HG03575 (cell line): ENCODE results near the gene FBN1.

Source experiments
- ATAC-seq: cut with Tn5 transposase; IDR thresholded peaks from one replicate; pipeline ENCODE4 v1.9.1; 2021; ENCODE audit not compliant: unreplicated experiment, insufficient number of reproducible peaks, low FRiP score; ENCODE audit errors: extremely low read depth

Gene FBN1

GRCh38 chr15:48538941-48539340 is 106.6 kb downstream of the FBN1 start:
- no peak for ATAC-seq

- no peak for ATAC-seq
Observed at GRCh38 chr15:48537271-48538113, 108.0 kb downstream of the FBN1 start.

GRCh38 chr15:48536681-48537091 is 108.8 kb downstream of the FBN1 start:
- no peak for ATAC-seq

GRCh38 chr15:48533982-48534381 is 111.5 kb downstream of the FBN1 start:
- ATAC-seq: no peak

GRCh38 chr15:48532946-48533345 is 112.6 kb downstream of the FBN1 start:
- no peak for ATAC-seq

GRCh38 chr15:48530528-48530927 is 115.0 kb downstream of the FBN1 start:
- no peak for ATAC-seq

GRCh38 chr15:48528921-48529320 is 116.6 kb downstream of the FBN1 start:
- no peak for ATAC-seq

GRCh38 chr15:48527517-48527916 is 118.0 kb downstream of the FBN1 start:
- no peak for ATAC-seq

- ATAC-seq: no peak
Observed at GRCh38 chr15:48522911-48523310, 122.6 kb downstream of the FBN1 start.

GRCh38 chr15:48522123-48522522 is 123.4 kb downstream of the FBN1 start:
- no peak for ATAC-seq

GRCh38 chr15:48520376-48521155 is 124.9 kb downstream of the FBN1 start:
- no peak for ATAC-seq

GRCh38 chr15:48516121-48516520 is 129.4 kb downstream of the FBN1 start:
- ATAC-seq: no peak

- no peak for ATAC-seq
Observed at GRCh38 chr15:48515500-48515899, 130.0 kb downstream of the FBN1 start.

GRCh38 chr15:48514103-48514816 is 131.2 kb downstream of the FBN1 start:
- ATAC-seq: no peak

- no peak for ATAC-seq
Observed at GRCh38 chr15:48510976-48511375, 134.5 kb downstream of the FBN1 start.

- peak; percentile 73 for ATAC-seq
Observed at GRCh38 chr15:48507416-48508065, 138.0 kb downstream of the FBN1 start.

- no peak for ATAC-seq
Observed at GRCh38 chr15:48505067-48505466, 140.4 kb downstream of the FBN1 start.

- ATAC-seq: no peak
Observed at GRCh38 chr15:48501208-48501607, 144.3 kb downstream of the FBN1 start.

- no peak for ATAC-seq
Observed at GRCh38 chr15:48500595-48500994, 144.9 kb downstream of the FBN1 start.
